ENCODE data around the gene XRN2. TPM values are rescaled to one million over a fixed set of nuclear protein-coding genes. Genes with fewer than 3 reads are reported as not detected.

The XRN2 gene
- total and polyA plus RNA-seq, 12 donors, result 9.5 to 39.8 (median 31.7) TPM

- Histone ChIP-seq H3K9me3 (no peaks in the 10 kb centered on the region), H3K36me3 (peaks cover 0 to 20% (median 6%) of the 10 kb centered on the region in 9 donors), H3K4me3 (no peak overlapping the region), H3K27me3 (peaks cover 55 to 96% (median 82%) of the 10 kb centered on the region in 7 donors), H3K4me1 (peaks cover 0 to 17% (median 4%) of the 10 kb centered on the region in 9 donors), H3K27ac (no peak overlapping the region)
- no peak for TF ChIP-seq CTCF (IDR thresholded peaks at IDR 0.05)
- intact Hi-C loops (cut with DNase I), result no loop called here
- no peak for DNase-seq
- no peak for ATAC-seq
- 36 to 46% methylated on average over 4 of the region's 4 CpGs for WGBS, 2 donors
Measured at GRCh38 chr20:21393816-21394519, 90.8 kb downstream of the XRN2 start.

GRCh38 chr20:21394551-21394950, 91.4 kb downstream of the XRN2 start:
- no peak for DNase-seq
- H3K27ac ChIP-seq, result no peak overlapping the region
- ATAC-seq, result no peak
- 17 to 18% methylated on average over 3 of the region's 3 CpGs for WGBS, 2 donors
- H3K27me3 ChIP-seq, result peaks cover 56 to 96% (median 88%) of the 10 kb centered on the region in 7 donors
- H3K4me3 ChIP-seq, result no peak overlapping the region
- TF ChIP-seq CTCF (IDR thresholded peaks at IDR 0.05), result no peak
- peaks cover 0 to 17% (median 4%) of the 10 kb centered on the region in 9 donors for H3K4me1 ChIP-seq
- H3K36me3 ChIP-seq, result peaks cover 0 to 14% (median under 1%) of the 10 kb centered on the region in 9 donors
- intact Hi-C loops (cut with DNase I), result no loop called here
- no peaks in the 10 kb centered on the region for H3K9me3 ChIP-seq

DNA sequence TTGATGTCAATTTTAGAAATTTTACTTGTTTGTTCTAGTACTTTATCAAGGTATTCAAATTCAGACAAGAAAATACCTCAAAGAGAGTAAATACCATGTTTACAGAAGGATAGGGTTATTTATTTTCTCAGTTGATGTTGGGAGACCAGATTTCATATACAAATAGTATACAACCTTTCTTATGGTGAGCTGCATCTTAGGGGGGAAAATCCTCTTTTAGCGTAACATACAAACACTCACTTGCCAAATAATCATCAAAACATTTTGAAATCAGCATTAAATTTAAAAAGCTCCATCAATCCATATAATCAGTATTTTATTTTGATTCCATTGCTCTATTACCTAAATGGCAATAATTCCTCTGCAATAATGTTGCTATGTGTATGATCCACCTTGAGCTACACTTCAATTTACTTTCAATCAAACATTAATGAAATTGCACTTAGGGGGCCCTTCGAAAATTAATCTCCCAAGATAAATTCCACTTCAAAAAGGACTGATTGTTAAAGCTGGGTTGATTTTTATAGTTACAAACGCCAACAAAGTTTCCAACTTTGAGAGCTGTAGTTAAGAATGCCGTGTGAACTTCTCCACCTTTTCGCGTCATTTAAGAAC, 92.0 kb downstream of the XRN2 start:
- H3K4me3 ChIP-seq, result no peak overlapping the region
- TF ChIP-seq CTCF (IDR thresholded peaks at IDR 0.05), result no peak
- no peaks in the 10 kb centered on the region for H3K9me3 ChIP-seq
- WGBS, 2 donors, result 15 to 30% methylated on average over 6 of the region's 6 CpGs
- intact Hi-C loops (cut with DNase I), result no loop called here
- H3K27me3 ChIP-seq, result peaks cover 56 to 100% (median 94%) of the 10 kb centered on the region in 7 donors
- DNase-seq (no peak), ATAC-seq (no peak)
- H3K36me3 ChIP-seq, result peaks cover 0 to 8% (median 0%) of the 10 kb centered on the region in 9 donors
- peaks cover 0 to 17% (median 4%) of the 10 kb centered on the region in 9 donors for H3K4me1 ChIP-seq
- H3K27ac ChIP-seq, result no peak overlapping the region

DNA sequence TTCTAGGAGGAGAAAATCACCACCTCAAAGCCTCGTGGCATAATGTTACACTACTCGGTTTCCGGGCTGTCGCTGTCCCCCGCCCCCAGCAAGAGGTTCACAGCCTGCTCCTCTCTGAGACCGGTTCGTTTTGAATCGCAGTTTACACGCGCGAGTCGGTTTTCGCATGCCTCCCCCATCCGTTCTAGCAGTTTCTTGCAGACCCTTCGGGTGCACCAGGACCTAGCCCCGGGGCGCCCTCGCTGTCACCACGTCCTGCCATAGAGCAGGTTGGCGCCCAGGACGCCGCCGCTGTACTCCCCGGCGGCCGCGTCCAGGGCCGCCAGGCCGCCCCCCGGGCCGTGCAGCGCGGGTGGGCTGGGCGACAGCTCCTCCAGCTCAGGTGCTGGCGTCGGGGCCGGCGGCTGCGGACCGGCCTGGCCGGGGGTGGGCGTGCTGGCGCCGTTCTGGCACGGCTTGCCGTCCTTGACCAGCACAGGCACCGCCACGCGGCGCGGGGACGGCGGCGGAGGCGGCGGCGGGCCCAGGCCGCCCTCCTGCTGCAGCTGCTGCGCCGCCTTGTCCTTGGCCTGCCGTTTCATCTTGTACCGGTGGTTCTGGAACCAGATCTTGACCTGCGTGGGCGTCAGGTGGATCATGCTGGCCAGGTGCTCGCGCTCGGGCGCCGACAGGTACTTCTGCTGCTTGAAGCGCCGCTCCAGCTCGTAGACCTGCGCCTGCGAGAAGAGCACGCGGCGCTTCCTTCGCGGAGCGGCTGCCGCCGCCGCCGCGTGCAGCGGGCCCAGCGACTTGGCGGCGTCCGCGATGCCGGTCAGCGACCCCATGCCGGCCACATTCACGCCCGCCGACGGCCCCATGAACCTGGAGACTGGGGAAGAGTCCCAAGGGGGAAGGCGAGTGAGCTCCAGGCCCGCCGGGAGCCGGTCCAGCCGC, 92.8 kb downstream of the XRN2 start:
- H3K27ac ChIP-seq, result no peak overlapping the region
- intact Hi-C loops (cut with DNase I), result no loop called here
- TF ChIP-seq CTCF (IDR thresholded peaks at IDR 0.05), result no peak
- H3K27me3 ChIP-seq, result peaks cover 56 to 100% (median 99%) of the 10 kb centered on the region in 7 donors
- H3K36me3 ChIP-seq, result peaks cover 0 to under 1% (median 0%) of the 10 kb centered on the region in 9 donors
- 2 to 3% methylated on average over 94 to 103 of the region's 103 CpGs for WGBS, 2 donors
- peaks cover 0 to 17% (median 4%) of the 10 kb centered on the region in 9 donors for H3K4me1 ChIP-seq
- H3K4me3 ChIP-seq, result peak overlapping the region in 5 of 10 donors; percentile 6 to 33 (median 26)
- peak in 1 of 2 donors; percentile 15 for DNase-seq
- no peaks in the 10 kb centered on the region for H3K9me3 ChIP-seq
- ATAC-seq, result peak in 2 of 8 donors; percentile 11 to 29

Data from heart right ventricle (tissue), 16 donors.